Activated T-helper 1 cell treated with anti-CD3 and anti-CD28 coated beads, Interleukin-12 subunit alpha, Interleukin-12 subunit beta, Interleukin-2, Interleukin-4 antibody, amounts not matched to agents 30 ng/mL and 10 ng/mL and 1 ng/mL, durations not matched to agents 14 hours and 24 hours and 36 hours (primary cell): Measurements from ENCODE around the gene TNC. TPM values are rescaled to one million over a fixed set of nuclear protein-coding genes. Genes with fewer than 3 reads are reported as not detected.

ENCODE experiments used
- DNase-seq: peaks from one replicate; pipeline ENCODE4 v3.0.0; 2021; ENCODE audit warnings: low spot score
- H3K27ac Mint-ChIP-seq: one replicate; pipeline ENCODE4 v1.8.0; 2021; ENCODE audit warnings: mild to moderate bottlenecking, mixed read lengths
- H3K27me3 Mint-ChIP-seq: one replicate; pipeline ENCODE4 v1.8.0; 2022; ENCODE audit warnings: mild to moderate bottlenecking, moderate library complexity, mixed read lengths; ENCODE audit not compliant: insufficient read depth
- H3K36me3 Mint-ChIP-seq: one replicate; pipeline ENCODE4 v1.8.0; 2021; ENCODE audit warnings: low read depth, mixed read lengths
- H3K4me1 Mint-ChIP-seq: one replicate; pipeline ENCODE4 v1.8.0; 2021; ENCODE audit warnings: low read depth, mixed read lengths
- H3K4me3 Mint-ChIP-seq: one replicate; pipeline ENCODE4 v1.8.0; 2021; ENCODE audit warnings: mild to moderate bottlenecking, moderate library complexity, mixed read lengths
- H3K9me3 Mint-ChIP-seq: one replicate; pipeline ENCODE4 v1.8.0; 2021; ENCODE audit warnings: mixed read lengths
- intact Hi-C: fragments of 100-400 bp; cut with micrococcal nuclease; formaldehyde crosslinking; loops from one replicate; pipeline ENCODE4 v1.15.1; 2024
- total RNA-seq: library from RNA; stranded (reverse); gene quantifications from 2 replicates; pipeline ENCODE4 v1.2.3, GENCODE V29; 2022

TNC gene
- total RNA-seq, 1 donor from 2014 or later = 0.60 TPM

DNA sequence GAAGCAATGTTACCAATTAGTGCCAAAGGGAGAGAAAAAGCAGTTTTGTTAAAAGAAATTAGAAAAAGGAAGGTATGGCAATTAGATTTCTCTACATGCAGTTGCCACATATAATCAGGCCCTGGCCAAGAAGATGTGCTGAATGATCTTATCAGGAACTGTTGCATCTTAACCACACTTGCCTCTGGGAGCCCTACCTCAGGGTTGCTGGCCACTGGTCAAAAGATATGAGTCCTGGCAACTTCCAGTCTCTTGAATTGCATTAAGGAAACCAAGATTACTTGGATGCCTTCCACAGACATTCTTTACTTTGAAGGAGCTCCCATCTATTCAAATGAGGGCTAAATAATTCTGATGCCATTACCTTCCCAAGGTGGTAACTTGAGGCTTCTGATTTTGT is 60.4 kb downstream of the TNC start:
- intact Hi-C loops = no loop called here
- H3K4me1 Mint-ChIP-seq = no peaks in the 10 kb centered on the region
- peaks cover 20% of the 10 kb centered on the region for H3K27me3 Mint-ChIP-seq
- H3K36me3 Mint-ChIP-seq = no peaks in the 10 kb centered on the region
- no peak overlapping the region for H3K27ac Mint-ChIP-seq
- no peak overlapping the region for H3K4me3 Mint-ChIP-seq
- no peak for DNase-seq
- H3K9me3 Mint-ChIP-seq = no peaks in the 10 kb centered on the region

DNA sequence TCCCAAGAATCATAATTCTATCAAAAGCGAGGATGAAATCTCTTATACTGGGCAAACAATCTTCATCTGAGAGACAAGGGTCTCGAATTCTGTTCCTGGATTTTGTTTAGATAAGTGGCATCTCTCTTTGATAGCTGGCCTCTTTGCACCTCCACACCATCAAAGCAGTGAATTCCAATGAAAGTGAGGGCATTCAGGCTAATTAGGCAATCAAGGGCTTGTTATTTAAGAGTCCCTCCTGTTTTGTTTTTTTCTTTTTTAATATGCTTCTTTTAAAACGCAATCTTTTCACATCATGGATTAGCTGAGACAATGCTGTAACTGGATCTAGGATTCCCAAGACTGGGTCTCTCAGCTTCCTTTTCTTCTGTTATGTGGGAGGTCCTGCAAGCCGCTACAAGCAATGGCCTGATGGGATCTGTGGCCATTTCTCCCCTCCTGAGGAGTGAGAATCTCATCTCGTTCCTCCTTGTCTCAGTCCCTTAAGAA is 67.9 kb downstream of the TNC start:
- Mint-ChIP-seq H3K27ac (no peak overlapping the region), H3K4me3 (no peak overlapping the region), H3K36me3 (no peaks in the 10 kb centered on the region), H3K4me1 (no peaks in the 10 kb centered on the region), H3K9me3 (no peaks in the 10 kb centered on the region), H3K27me3 (peaks cover 19% of the 10 kb centered on the region)
- intact Hi-C loops = no loop called here
- DNase-seq = no peak

DNA sequence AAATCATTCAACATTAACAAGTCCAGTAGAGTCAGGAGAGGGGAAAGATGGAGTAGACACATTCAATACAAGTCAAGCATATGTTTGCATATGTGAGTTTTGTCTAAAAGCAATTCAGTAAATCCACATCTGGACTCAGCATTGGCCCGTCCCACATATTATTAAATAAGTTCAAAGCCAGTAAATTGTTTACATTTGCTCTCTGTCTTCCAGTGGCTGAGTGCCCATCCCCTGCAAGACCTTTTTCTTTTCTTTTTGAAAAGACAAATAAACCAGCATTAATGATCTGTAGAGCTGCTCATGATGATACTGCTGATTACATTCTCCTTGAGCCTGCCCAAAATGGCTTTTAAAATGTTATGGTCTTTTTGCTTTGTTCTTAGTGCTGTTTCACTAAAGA is 71.1 kb downstream of the TNC start:
- Mint-ChIP-seq H3K36me3 (peaks cover 4% of the 10 kb centered on the region), H3K27me3 (peaks cover 17% of the 10 kb centered on the region), H3K4me1 (peaks cover 24% of the 10 kb centered on the region), H3K4me3 (no peak overlapping the region), H3K9me3 (no peaks in the 10 kb centered on the region), H3K27ac (no peak overlapping the region)
- DNase-seq = no peak
- intact Hi-C loops = loop anchor here (10.0 kb wide), 1 partner anchor 562 kb away; no protein-coding TSS in a partner anchor

GRCh38 chr9:115046199-115046598 is 71.8 kb downstream of the TNC start:
- DNase-seq = no peak
- H3K4me1 Mint-ChIP-seq = peaks cover 31% of the 10 kb centered on the region
- intact Hi-C loops = loop anchor here (10.0 kb wide), 1 partner anchor 561 kb away; no protein-coding TSS in a partner anchor
- H3K9me3 Mint-ChIP-seq = no peaks in the 10 kb centered on the region
- no peak overlapping the region for H3K4me3 Mint-ChIP-seq
- peaks cover 17% of the 10 kb centered on the region for H3K27me3 Mint-ChIP-seq
- H3K27ac Mint-ChIP-seq = peak overlapping the region; percentile 19
- peaks cover 4% of the 10 kb centered on the region for H3K36me3 Mint-ChIP-seq

- H3K4me1 Mint-ChIP-seq = peaks cover 44% of the 10 kb centered on the region
- H3K4me3 Mint-ChIP-seq = peak overlapping the region; percentile 1
- intact Hi-C loops = loop anchor here (1.0 to 10.0 kb wide), 7 partner anchors 56 to 946 kb away; partner anchors contain the start of genes KIF12 and TNFSF8
- H3K27me3 Mint-ChIP-seq = peaks cover 17% of the 10 kb centered on the region
- peak overlapping the region; percentile 78 for H3K27ac Mint-ChIP-seq
- peaks cover 4% of the 10 kb centered on the region for H3K36me3 Mint-ChIP-seq
- no peaks in the 10 kb centered on the region for H3K9me3 Mint-ChIP-seq
- DNase-seq = no peak
These were observed 74.3 kb downstream of the TNC start for GRCh38 chr9:115043632-115044031.

DNA sequence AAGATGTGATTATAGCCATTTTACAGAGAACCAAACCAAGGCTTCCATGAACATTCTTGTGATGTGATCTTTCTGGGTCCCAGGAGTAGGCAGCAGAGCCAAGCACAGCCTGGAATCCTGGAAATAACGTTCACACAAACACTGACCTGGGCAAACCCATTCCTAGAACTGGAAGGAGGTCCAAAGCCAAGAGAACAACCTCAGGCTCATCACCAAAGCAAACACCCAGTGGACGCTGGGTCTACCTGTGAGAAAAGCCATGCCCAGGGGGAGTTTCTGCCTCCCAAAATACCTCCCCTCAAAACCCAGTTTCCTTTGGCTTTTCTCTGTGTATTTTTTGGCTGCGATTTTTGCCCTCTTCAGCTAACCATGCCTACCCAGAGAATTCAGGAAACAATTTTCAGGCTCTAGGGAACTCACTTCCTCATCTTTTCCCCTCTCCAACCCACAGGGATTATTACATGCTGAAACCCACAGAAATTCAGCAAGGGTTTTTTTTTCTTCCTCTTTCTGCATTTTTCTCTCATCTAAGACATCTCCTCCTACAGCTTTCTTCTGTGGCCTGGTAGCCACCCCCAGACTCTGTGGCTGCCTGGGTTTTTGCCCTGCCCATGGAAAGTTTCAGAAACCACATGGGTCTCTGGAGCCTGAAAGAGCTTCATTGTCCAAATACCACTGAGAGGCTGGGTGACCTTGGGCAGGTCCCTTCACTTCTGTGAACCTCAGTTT is 75.0 kb downstream of the TNC start:
- Mint-ChIP-seq H3K27me3 (peaks cover 17% of the 10 kb centered on the region), H3K27ac (peak overlapping the region; percentile 78), H3K36me3 (peaks cover 4% of the 10 kb centered on the region), H3K9me3 (no peaks in the 10 kb centered on the region), H3K4me3 (peak overlapping the region; percentile 1), H3K4me1 (peaks cover 47% of the 10 kb centered on the region)
- DNase-seq = peak; percentile 7
- intact Hi-C loops = loop anchor here (1.0 to 10.0 kb wide), 7 partner anchors 56 to 946 kb away; partner anchors contain the start of genes KIF12 and TNFSF8

GRCh38 chr9:115039516-115040120 is 78.3 kb downstream of the TNC start:
- no peak overlapping the region for H3K27ac Mint-ChIP-seq
- peaks cover 4% of the 10 kb centered on the region for H3K36me3 Mint-ChIP-seq
- no peak overlapping the region for H3K4me3 Mint-ChIP-seq
- H3K9me3 Mint-ChIP-seq = no peaks in the 10 kb centered on the region
- H3K4me1 Mint-ChIP-seq = peaks cover 72% of the 10 kb centered on the region
- peaks cover 8% of the 10 kb centered on the region for H3K27me3 Mint-ChIP-seq
- intact Hi-C loops = loop anchor here (5.0 to 10.0 kb wide), 4 partner anchors 52 to 942 kb away; partner anchors contain the start of gene KIF12
- no peak for DNase-seq

GRCh38 chr9:115038178-115038577 is 79.8 kb downstream of the TNC start:
- H3K9me3 Mint-ChIP-seq = no peaks in the 10 kb centered on the region
- peaks cover 7% of the 10 kb centered on the region for H3K27me3 Mint-ChIP-seq
- intact Hi-C loops = no loop called here
- no peak overlapping the region for H3K4me3 Mint-ChIP-seq
- no peak overlapping the region for H3K27ac Mint-ChIP-seq
- H3K4me1 Mint-ChIP-seq = peaks cover 61% of the 10 kb centered on the region
- no peak for DNase-seq
- H3K36me3 Mint-ChIP-seq = peaks cover 1% of the 10 kb centered on the region

DNA sequence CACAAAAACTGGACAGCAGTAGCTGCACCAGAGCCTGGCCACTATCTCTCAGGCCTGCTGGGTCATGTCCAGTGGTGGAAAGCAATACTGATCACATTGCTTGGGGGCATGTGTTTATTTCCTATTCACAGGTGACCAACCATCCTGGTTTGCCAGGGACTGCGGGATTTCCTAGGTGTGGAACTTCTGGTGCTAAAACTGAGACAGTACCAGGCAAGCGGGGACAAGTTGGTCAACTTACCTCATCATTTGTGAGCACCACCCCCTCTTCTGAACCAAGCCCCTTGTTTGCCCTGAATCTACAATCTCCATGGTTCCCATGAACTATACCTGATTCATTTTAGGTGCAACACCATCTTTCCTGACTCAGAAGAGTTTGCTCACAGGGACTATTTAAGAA is 81.3 kb downstream of the TNC start:
- Mint-ChIP-seq H3K27me3 (peaks cover 5% of the 10 kb centered on the region), H3K36me3 (no peaks in the 10 kb centered on the region), H3K27ac (peak overlapping the region; percentile 84), H3K4me1 (peaks cover 46% of the 10 kb centered on the region), H3K9me3 (no peaks in the 10 kb centered on the region), H3K4me3 (no peak overlapping the region)
- intact Hi-C loops = loop anchor here (1.0 kb wide), 3 partner anchors 78 to 169 kb away; no protein-coding TSS in a partner anchor
- DNase-seq = no peak

DNA sequence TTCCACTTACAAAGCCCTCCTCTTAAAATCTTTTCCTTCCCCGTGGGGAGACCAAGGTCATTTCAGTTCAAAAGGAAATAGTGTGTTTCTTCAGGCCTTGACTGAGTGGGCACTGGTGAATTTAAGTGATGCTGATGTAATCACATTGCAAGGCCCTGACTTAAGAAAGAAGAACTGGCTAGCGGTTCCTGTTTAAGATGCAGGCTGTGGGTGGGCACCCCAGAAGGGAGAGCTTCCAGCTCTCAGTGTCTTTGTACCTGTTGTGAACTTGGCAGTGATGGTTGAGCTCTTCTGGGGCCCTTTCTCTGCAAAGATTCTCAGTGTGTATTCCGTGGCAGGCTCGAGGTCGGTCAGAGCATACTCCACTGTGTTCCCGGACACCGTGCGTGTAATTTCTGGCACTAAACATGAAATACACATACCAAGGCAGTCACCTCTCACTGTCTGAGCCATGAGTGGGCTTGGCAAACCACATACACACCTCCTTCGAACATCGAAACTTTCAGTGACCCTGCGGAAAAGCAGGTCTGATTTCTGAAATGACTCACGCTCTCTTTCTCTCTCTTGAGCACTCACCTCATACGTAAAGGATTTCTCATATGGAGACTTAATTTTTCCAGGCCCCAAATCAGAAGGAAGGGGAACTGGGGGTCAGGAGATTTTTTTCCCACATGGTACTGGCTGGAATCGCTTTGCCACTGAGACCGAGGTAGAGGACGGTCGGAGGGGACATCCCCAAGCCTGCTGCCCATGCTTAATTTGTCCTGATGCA is 81.9 kb downstream of the TNC start:
- H3K36me3 Mint-ChIP-seq = no peaks in the 10 kb centered on the region

DNA sequence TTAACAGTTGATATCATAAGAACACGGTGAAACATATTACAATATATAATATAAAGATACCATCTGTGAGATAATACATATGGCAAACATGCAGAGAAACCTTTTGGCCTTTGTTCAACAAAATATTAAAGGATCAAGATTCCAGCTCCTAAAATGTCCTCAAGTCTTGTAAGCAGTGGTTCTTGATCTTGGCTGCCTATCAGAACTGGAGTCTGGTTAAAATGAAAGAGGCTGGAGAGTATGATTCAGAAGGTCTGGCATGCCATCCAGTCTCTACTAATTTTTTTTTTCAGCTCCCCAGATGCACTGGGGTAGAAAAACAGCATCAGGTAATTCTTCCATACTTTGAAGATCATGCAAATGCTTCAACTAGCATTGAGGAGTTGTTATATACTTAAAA is 83.2 kb downstream of the TNC start:
- H3K9me3 Mint-ChIP-seq = no peaks in the 10 kb centered on the region
- H3K27me3 Mint-ChIP-seq = peaks cover 2% of the 10 kb centered on the region
- no peak for DNase-seq
- no peak overlapping the region for H3K27ac Mint-ChIP-seq
- H3K4me3 Mint-ChIP-seq = no peak overlapping the region
- intact Hi-C loops = no loop called here
- no peaks in the 10 kb centered on the region for H3K36me3 Mint-ChIP-seq
- H3K4me1 Mint-ChIP-seq = peaks cover 28% of the 10 kb centered on the region

More for the DNA sequence above, 81.9 kb downstream of the TNC start:
- Mint-ChIP-seq H3K4me3 (peak overlapping the region; percentile 31), H3K4me1 (peaks cover 40% of the 10 kb centered on the region), H3K27ac (peak overlapping the region; percentile 84), H3K27me3 (peaks cover 5% of the 10 kb centered on the region), H3K9me3 (no peaks in the 10 kb centered on the region)
- no peak for DNase-seq
- intact Hi-C loops = loop anchor here (1.0 kb wide), 3 partner anchors 78 to 169 kb away; no protein-coding TSS in a partner anchor

DNA sequence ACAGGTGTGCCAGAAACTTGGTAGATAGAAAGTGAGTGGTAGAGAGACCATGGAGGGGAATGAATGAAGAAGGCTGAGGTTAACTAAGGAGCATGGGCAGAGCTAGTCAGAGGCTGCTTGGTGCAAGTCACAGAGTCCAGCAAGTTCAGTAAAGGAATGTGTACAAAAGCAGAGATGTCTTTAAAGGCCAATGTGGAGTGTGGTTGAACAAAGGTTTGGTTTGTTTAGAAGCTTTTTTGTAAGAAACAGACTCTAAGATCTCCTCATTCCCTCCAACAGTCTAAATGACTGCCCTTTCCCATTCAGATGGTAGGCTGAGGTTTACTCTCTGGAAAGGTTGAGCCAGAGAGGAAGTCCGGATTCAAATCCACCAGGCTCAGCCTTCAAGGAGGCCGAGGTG is 84.2 kb downstream of the TNC start:
- Mint-ChIP-seq H3K27me3 (no peaks in the 10 kb centered on the region), H3K4me1 (peaks cover 28% of the 10 kb centered on the region), H3K27ac (no peak overlapping the region), H3K4me3 (no peak overlapping the region), H3K36me3 (no peaks in the 10 kb centered on the region), H3K9me3 (no peaks in the 10 kb centered on the region)
- no peak for DNase-seq
- intact Hi-C loops = no loop called here
